ENCODE results near the gene YEATS4. TPM values are rescaled to one million over a fixed set of nuclear protein-coding genes. Genes with fewer than 3 reads are reported as not detected.
A peak's percentile ranks its signal among the peaks of the same experiment; 100 is the strongest.

Gene YEATS4
- total and polyA plus RNA-seq, 12 donors = 5.6 to 57.9 (median 16.4) TPM

DNA sequence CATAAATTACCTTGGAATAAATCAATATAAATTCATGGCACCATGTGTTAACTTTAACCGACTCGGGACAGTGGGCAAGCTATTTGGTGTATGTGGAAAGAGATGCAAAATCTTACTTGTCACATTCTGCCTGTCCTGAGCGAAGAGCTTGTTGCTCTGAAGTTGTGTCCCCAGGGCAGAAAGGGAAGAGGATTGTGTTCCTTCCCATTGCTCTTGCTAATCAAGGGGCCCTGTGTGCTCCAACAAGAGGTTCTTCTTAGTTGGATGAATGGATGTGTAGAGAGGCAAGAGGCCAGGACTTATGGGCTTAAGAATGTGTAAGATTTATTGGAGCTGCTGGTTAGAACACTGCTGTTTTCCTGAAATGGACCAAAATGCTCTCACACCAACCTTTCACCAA lies 74.1 kb downstream of the YEATS4 start:
- H3K9me3 ChIP-seq (replicated peaks in 1 of 3) = no peaks in the 10 kb centered on the region
- no peak overlapping the region for H3K4me3 ChIP-seq
- no peak overlapping the region for H3K27ac ChIP-seq
- 88 to 93% (median 92%) methylated on average over 3 of the region's 3 CpGs for WGBS, 4 donors
- TF ChIP-seq POLR2A (IDR thresholded peaks at IDR 0.05) (no peak), CTCF (IDR thresholded peaks at IDR 0.05) (no peak)
- peaks cover 0 to 3% of the 10 kb centered on the region in 2 donors for H3K4me1 ChIP-seq (replicated peaks in 1 of 2)
- H3K36me3 ChIP-seq (replicated peaks in 1 of 2) = no peaks in the 10 kb centered on the region
- H3K27me3 ChIP-seq = no peaks in the 10 kb centered on the region
- no peak for DNase-seq
- intact Hi-C loops (cut with DNase I) = no loop called here

DNA sequence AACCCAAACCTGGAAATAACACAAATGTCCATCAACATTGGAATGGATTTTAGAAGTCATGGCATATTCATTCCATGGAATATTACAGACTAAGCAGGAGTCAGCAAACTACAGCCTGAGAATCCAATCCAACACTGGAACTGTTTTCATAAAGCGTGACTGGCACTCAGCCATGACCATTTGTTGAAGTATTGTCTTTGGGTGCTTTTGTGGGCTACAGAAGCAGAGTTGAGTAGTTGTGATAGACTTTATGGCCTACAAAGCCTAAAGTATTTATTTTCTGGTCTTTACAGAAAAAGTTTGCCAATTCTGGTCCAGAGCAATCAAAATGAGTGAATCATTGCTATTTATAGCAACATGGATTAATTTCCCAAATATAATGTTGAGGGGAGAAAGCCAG lies 76.1 kb downstream of the YEATS4 start:
- DNase-seq = no peak
- intact Hi-C loops (cut with DNase I) = no loop called here
- no peaks in the 10 kb centered on the region for H3K9me3 ChIP-seq (replicated peaks in 1 of 3)
- no peaks in the 10 kb centered on the region for H3K27me3 ChIP-seq
- WGBS, 4 donors = 52 to 89% (median 81%) methylated on average over 1 of the region's 1 CpG
- no peaks in the 10 kb centered on the region for H3K36me3 ChIP-seq (replicated peaks in 1 of 2)
- no peak for TF ChIP-seq CTCF (IDR thresholded peaks at IDR 0.05)
- TF ChIP-seq POLR2A (IDR thresholded peaks at IDR 0.05) = no peak
- peaks cover 0 to 3% of the 10 kb centered on the region in 2 donors for H3K4me1 ChIP-seq (replicated peaks in 1 of 2)
- no peak overlapping the region for H3K27ac ChIP-seq
- H3K4me3 ChIP-seq = no peak overlapping the region

DNA sequence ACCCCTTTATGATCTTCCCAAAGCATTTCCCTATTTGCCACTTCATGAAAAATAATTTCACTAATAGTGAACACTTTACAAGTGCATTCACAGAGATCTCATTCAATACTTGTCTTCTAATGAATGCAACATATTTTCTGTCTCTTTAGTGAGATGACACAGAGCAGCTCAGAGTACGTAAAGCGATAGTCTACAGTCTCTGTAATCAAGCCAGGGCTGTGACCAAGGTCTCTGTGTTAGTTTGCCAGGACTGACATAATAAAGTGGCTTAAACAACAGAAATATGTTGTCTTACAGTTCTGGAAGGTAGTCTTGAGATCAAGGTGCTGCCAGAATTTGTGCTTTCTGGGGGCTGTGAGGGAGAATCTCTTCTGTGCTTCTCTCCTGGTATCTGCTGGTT lies 77.5 kb downstream of the YEATS4 start:
- Histone ChIP-seq H3K27ac (no peak overlapping the region), H3K4me3 (no peak overlapping the region), H3K36me3 (replicated peaks in 1 of 2) (no peaks in the 10 kb centered on the region), H3K9me3 (replicated peaks in 1 of 3) (no peaks in the 10 kb centered on the region), H3K27me3 (no peaks in the 10 kb centered on the region), H3K4me1 (replicated peaks in 1 of 2) (peaks cover 0 to 3% of the 10 kb centered on the region in 2 donors)
- TF ChIP-seq CTCF (IDR thresholded peaks at IDR 0.05) = no peak
- no peak for TF ChIP-seq POLR2A (IDR thresholded peaks at IDR 0.05)
- WGBS, 4 donors = 29 to 53% (median 43%) methylated on average over 2 of the region's 2 CpGs
- peak in 5 of 7 donors; percentile 20 to 54 (median 29) for DNase-seq
- intact Hi-C loops (cut with DNase I) = no loop called here

DNA sequence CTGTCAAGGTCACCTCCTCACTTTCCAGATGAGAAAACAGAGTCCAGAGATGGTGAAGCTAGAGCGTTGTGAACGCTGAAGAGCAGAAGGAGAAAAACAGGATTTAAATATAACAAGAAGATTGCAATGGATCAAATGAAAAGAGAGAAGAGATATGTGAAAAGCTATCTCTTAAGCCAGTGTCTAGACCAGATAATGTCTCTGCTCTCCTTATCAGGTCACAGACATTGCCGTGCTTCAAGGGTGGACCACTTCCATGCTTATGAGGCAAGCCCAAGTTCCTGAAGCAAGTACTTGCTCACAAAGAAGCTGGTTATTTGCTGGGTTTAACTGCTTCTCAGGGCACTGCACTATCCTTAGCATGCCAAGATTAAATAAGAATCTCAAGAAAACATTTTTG lies 79.0 kb downstream of the YEATS4 start:
- H3K36me3 ChIP-seq (replicated peaks in 1 of 2) = no peaks in the 10 kb centered on the region
- H3K4me3 ChIP-seq = no peak overlapping the region
- intact Hi-C loops (cut with DNase I) = no loop called here
- no peak for DNase-seq
- TF ChIP-seq POLR2A (IDR thresholded peaks at IDR 0.05) (no peak), CTCF (IDR thresholded peaks at IDR 0.05) (no peak)
- H3K4me1 ChIP-seq (replicated peaks in 1 of 2) = peaks cover 0 to 3% of the 10 kb centered on the region in 2 donors
- no peaks in the 10 kb centered on the region for H3K27me3 ChIP-seq
- no peak overlapping the region for H3K27ac ChIP-seq
- WGBS, 4 donors = 75 to 96% (median 90%) methylated on average over 3 of the region's 3 CpGs
- no peaks in the 10 kb centered on the region for H3K9me3 ChIP-seq (replicated peaks in 1 of 3)
